GM18502 (cell line): Measurements from ENCODE around the gene GPATCH1.

Source experiments
- ATAC-seq: cut with Tn5 transposase; IDR thresholded peaks from one replicate; pipeline ENCODE4 v1.9.1; 2021; ENCODE audit warnings: mild to moderate bottlenecking; ENCODE audit not compliant: unreplicated experiment, poor library complexity

GPATCH1 gene

GRCh38 chr19:33062902-33063301 lies 18.1 kb upstream of the GPATCH1 start:
- no peak for ATAC-seq

DNA sequence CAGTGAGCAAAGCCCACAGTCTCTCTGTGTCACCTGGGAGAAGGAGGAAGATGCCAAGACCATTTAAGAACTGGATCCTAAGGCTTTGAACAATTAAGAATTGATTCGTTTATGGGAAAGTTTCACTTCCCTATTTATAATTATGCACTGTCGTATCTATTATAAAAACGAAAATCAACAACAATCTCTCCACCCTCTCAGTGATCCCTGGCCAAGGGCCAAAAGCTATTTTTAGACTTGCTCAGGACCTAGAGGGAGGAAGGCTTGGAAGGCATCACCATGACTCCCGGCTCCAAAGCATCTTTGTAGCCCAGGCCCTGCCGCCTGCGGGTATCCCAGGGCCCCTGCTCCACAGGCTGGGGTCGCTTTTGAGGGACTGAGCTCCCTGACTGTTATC lies 17.6 kb upstream of the GPATCH1 start:
- ATAC-seq, result no peak

DNA sequence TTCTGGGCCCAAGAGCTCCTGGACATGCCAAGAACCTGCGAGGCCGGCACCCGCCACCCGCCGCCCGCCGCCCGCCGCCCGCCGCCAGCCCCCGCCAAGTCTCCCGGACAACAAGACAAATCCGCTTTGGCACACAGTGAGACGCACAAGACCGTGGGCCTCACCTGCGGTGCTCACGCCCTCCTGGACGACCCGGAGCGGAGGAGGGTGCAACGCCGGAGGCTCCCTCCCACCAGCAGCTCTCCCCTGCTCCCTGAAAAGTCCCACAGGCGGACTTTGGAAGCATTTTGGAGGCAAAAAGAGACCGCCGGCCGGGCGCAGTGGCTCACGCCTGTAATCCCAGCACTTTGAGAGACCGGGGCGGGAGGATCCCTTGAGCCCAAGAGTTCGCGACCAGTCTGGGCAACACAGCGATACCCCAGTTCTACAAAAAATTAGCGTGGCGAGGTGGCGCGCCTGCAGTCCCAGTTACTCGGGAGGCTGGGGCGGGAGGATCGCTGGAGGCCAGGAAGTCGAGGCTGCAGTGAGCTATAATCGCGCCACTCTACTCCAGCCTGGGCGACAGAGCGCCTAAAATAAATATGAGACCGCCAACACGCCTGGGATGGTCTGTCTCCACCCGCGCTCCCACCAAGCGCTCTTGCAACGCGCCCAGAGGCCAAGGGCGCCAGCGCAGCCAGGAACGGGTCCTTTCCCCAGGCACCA lies 17.1 kb upstream of the GPATCH1 start:
- ATAC-seq, result no peak

GRCh38 chr19:33064458-33064791 lies 16.6 kb upstream of the GPATCH1 start:
- ATAC-seq, result peak; percentile 61

DNA sequence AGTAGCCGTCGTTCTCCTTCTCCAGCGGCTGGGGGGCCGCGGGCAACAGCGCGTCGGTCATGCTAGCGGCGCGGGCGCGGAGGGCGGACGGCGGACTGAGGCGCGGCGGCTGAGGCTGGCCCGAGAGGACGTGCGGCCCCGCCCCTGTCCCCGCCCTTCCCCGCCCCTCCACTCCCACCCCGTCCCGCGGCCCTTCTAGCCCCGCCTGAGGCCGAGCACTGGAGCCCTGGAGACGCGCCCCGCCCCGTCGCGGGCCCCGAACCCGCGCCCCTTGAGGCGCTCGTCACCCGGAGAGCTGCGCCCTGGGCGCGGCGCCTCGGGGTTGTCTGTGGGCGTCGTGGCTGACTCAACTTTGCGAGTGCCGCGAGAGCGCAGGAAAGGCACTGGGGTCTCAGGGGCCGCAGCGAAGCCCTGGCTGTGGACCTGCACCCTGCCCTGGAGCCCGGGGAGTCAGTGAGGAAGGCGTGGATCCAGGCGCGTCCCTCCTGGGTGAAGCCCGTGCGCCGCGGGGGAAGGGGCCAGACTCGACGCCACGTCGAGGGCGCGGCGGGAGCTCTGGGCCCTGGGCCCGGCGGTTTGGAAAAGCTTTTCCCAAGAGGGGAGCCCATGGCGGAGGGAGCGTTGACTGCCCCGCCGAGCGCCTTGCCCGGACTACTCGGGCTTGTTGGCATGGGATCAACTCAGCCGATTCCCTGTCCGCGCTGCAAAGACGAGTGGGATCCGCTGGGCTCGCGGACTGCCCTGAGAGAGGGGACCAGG lies 16.0 kb upstream of the GPATCH1 start, which contains the start of gene RHPN2:
Gene RHPN2 (minus strand): TSS at position 97 of the 759 bp plus-strand sequence. CDS start 36 bp downstream, at position 61.
- ATAC-seq, result peak; percentile 81

GRCh38 chr19:33066543-33066942 lies 14.4 kb upstream of the GPATCH1 start:
- no peak for ATAC-seq

- ATAC-seq, result no peak
Observed at GRCh38 chr19:33067121-33067520, 13.9 kb upstream of the GPATCH1 start.

DNA sequence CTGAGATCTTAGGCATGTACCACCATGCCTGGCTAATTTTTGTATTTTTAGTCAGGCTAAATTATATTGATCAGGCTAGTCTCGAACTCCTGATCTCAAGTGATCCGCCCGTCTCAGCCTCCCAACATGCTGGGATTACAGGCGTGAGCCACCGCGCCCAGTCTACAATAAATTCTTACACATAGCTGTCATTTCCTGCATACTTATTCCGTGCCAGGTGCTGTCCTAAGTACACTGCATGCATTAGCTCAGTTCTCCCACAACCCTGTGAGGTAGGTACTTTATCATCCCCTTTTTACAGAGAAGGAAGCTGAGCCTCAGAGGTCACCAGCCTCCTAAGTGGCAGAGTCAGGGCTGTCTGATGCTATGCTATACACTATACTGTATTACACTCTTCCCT lies 9.1 kb upstream of the GPATCH1 start:
- ATAC-seq, result no peak

DNA sequence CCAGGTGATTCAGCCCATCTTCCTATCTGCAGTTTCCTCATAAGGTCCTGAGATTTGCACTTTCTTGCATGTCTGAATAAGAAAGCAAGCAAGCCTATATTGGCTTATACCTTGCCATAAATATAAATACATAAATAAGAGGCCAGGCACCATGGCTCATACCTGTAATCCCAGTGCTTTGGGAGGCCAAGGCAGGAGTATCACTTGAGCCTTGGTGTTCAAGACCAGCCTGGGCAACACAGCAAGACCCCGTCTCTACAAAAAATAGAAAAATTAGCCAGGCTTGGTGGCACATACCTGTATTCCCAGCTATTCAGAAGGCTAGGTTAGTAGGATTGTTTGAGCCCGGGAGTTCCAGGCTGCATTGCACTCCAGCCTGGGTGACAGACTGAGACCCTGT lies 5.5 kb upstream of the GPATCH1 start:
- ATAC-seq, result no peak

DNA sequence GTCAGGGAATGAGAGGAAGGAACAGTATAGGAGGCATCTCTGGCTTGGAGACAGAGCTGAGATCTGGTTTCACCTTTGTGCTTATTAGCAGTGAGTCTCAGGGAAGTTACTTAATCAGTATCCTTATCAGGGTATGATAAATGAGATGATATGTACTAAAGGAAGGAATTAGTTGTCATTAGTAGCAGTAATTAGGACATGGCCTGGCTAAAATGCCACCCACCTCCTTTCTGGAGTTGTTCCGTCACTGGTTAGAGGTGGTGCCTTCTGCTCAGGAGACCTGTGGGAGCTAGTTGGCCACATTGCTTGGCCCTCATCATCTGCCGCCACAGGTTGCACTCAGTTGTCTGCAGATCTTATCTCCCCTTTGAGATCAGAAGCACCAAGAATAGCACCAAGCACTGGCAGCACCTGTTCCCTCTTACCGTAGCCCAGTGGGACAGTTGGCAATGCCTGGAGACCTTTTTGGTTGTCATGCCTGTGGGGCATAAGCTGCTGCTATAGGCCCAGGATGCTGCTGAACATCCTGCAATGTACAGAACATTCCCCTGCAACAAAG lies 4.7 kb downstream of the GPATCH1 start:
- ATAC-seq, result no peak

DNA sequence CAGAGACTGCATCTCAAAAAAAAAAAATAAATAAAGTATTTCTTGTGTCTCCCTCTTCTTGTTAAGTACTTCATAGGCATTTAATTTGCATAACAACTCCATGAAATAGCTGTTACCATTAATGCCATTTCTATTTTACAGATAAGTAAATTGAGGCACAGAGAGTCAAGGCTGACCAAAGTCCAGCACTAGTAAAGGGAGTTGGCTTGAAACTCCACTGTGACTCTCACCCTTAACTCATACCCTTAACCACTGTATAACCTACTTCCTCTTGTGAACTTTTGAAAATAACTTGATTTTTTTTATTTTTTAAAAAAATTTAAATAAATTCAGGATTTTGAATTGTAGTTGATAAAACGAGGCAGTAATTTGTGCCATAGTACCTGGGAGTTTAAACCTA lies 6.0 kb downstream of the GPATCH1 start:
- no peak for ATAC-seq

GRCh38 chr19:33089010-33089409 lies 8.0 kb downstream of the GPATCH1 start:
- ATAC-seq, result no peak

DNA sequence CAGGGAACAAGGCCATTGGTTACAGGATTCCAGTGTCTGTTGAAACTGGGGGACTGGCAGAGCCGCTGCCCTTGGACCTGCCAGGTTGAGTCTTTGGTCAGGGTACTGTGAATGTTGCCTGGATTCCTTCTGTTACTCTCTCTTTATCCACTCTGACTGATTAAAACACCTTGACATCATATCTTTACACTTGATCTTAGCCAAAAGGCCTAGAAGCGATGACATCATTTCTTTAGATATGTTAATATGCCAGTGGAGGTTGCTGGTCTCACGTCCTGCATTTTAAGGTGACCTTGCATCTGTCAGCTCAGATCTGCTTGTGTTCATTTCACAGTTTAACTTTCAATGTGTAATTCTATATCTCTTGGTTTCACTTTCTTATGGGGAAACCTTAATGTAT lies 9.2 kb downstream of the GPATCH1 start:
- no peak for ATAC-seq

DNA sequence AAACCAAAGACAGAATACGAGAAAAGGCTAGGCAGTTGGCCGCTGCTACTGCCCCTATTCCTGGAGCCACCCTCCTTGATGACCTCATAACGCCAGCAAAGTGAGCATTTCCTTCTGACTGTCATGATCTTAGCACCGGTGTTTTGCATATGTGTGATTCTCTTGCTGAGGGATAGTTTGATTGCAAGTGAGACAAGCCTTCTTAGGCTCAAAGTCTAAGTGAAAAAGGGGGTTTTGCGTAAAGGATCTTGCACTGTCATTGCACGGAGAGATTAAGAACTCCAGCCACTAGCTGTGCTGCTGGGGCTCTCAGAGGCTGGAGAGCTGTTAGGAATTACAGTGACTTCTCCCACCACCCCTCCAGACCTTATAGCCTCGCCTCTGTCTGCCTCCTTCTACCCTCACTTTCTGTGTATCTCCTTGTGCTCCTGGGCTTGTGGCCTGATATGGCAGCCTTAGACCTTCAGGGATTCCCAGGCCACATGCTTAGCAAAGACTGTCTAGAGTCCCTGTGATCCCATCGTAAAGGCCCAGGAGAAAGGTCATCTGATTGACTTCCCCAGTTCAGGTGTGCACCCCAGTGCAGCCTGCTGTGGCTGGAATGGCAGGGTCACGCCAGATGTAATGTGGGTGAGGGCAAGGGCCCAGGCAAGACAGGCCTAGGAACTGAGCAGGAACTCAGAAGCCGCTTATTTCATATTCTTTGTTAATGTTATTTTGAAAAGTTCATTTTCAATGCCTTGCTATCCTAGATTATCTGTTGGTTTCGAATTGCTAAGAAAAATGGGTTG lies 12.6 kb downstream of the GPATCH1 start:
- ATAC-seq, result no peak

DNA sequence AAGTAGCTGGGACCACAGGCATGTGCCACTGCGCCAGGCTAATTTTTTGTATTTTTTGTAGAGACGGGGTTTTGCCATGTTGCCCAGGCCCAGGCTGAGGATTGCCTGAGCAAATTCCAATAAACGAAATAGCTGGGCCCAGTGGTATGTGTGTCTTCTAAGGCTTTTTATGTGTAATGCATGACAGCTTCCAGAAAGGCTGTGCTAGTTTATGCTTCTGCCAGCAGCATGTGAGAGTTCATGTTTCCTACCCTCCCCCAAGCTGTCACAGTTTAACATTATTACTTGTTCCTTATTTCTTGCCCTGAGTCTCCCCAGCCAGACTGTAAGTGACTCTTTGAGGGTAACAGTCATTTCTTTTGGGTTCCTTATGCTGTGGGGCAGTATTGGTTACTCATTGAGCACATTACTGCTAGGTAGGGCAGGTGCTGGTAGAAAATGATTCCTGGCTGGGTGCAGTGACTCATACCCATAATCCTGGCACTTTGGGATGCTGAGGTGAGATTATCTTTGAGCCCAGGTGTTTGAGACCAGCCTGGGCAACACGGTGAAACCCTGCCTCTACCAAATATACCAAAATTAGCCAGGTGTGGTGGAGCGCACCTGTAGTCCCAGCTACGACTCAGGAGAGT lies 13.6 kb downstream of the GPATCH1 start:
- ATAC-seq, result no peak

DNA sequence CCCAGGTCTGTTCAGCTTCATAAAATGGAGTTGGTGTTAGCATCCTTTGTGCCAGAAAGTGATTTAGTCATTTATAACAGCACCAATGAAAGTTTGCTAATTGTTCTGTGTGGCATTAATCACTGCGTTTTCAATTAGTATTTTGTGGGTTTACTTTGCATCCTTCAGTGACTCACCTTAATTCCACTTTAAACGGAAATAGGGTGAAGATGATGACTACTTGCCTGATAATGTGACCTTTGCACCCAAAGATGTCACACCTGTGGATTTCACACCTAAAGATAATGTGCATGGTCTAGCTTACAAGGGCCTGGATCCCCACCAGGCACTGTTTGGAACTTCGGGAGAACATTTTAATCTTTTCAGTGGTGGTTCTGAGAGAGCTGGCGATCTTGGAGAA lies 15.0 kb downstream of the GPATCH1 start:
- no peak for ATAC-seq

GRCh38 chr19:33098055-33098534 lies 17.1 kb downstream of the GPATCH1 start:
- ATAC-seq, result no peak

GRCh38 chr19:33100894-33101644 lies 20.1 kb downstream of the GPATCH1 start:
- no peak for ATAC-seq

- no peak for ATAC-seq
Observed at GRCh38 chr19:33102893-33103292, 21.9 kb downstream of the GPATCH1 start.

- no peak for ATAC-seq
Observed at GRCh38 chr19:33108161-33108560, 27.2 kb downstream of the GPATCH1 start.
